Stimulated activated CD8-positive, alpha-beta memory T cell treated with anti-CD3 and anti-CD28 coated beads, Interleukin-15, amount 100 ng/mL, for 24 hours (primary cell): ENCODE data around the gene SMIM38.

ENCODE experiments used
- DNase-seq: peaks from one replicate; pipeline ENCODE4 v3.0.0-alpha.2; 2020; ENCODE audit warnings: low read depth

SMIM38 gene

GRCh38 chr11:69155302-69156234 is at the start of gene SMIM38:
TSS of gene SMIM38 (plus strand) at chr11:69155935. CDS start at chr11:69157847, 1,912 bp downstream.
- DNase-seq: no peak

DNA sequence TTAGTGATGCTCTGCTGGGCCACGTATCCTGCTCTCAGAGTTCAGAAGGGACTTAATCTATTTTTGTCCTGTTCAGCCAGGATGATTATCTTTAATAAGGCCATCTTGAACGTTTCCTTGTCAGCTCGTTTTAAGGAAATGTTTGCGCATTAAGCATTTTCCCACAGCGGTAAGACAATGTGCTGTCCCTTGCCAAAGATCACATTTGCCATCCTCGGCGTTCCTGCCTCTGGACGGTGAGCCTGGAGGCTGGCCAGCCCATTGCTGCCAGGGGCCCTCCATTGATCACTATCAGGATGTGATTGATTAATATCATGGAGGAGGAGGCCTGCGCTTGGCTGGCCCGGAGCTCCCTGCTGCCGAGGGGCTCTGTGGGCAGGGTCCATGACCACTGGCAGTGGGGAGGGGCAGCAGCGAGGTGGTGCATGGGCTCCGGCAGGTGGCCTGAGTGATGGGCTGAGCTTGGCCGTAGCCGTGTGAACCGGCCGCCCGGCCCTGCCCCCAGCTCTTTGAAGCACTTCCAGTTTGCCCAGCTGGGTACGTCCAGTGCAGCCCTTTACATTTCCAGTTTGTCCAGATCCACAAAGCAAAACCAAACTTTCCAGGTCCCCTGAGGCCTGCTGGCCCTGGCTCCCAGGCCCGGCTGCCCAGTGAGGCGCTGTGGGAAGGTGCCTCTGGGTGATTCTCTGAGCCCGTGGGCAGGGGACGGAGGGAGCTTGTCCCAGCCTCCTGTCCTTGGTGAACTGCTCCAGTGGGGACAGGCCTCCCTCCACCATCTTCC is 49.5 kb upstream of the SMIM38 start:
- DNase-seq: no peak

DNA sequence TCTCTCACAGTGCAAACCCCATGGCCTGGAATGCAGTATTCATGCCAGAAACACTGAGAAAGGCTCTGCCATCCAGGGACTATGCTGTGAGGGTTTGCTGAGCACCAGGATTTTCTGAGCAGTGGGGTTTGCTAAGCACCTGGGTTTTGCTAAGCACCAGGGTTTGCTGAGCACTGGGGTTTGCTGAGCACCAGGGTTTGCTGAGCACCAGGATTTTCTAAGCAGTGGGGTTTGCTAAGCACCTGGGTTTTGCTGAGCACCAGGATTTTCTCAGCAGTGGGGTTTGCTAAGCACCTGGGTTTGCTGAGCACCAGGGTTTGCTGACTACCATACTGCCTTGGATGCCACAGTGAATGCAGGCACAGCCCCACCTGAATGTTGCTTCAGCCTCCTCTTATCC is 48.3 kb upstream of the SMIM38 start:
- DNase-seq: no peak

GRCh38 chr11:69108030-69108429 is 47.7 kb upstream of the SMIM38 start:
- no peak for DNase-seq

DNA sequence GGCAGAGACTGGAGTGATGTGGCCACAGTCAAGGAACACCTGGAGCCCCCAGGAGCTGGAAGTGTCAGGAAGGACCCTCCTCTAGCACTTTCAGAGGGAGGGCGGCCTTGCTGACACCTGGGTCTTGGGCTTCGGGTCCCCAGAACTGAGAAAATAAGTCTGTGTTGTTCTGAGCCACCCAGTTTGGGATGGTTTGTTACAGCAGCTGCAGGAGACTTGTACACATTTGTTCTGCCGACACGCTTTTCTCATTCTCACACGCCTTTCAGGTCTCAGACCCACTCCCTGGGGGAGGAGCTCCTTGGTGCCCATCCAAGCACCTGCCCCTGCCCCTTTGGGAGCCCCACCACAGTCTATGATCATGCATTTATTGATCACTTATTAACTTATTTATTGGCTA is 47.2 kb upstream of the SMIM38 start:
- DNase-seq: no peak

GRCh38 chr11:69109101-69109500 is 46.6 kb upstream of the SMIM38 start:
- no peak for DNase-seq

- DNase-seq: no peak
These were observed 45.3 kb upstream of the SMIM38 start for GRCh38 chr11:69110451-69110850.

DNA sequence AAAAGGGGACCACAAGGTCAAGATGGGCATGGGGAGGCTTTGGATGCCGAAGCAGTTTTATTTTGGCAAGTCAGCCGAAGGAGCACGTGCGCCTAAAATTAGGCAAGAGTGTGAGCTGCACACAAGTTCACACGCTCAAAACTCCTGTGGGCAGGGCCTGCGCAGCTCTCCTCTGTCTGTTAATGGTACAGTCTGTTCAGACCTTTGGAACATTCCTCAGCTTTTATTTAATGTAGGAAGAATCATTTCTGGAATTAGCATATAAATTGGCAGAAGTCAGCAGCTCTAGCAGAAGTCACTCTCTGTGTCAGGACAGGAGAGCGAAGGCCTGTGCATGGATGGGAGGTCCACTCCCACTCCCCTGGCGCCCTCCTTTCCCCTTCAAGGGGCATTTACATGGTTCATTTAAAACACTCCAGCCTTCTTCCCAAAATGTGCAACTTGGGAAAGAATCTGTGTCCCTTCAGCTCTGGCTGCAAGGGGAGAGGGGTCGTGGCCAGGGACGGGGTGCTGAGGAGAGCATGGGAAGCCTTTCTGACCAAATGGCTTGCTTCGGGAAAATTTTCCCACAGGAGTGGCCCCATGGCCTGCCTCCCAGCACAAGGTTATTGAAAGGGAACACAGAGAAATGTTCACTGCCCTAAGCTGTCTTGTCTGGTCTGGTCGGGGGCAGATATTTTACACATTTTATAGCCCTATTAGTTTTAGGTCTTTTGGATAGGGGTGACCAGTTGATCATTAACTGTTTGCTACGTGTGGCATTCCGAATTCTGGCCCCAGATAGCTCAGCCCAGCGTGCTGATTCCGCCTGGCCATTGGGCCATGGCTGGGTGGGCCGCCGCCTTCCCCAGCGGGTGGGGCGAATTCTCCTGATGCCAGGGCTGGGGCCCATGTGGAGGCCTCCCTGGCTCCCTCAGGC is 43.9 kb upstream of the SMIM38 start:
- no peak for DNase-seq

DNA sequence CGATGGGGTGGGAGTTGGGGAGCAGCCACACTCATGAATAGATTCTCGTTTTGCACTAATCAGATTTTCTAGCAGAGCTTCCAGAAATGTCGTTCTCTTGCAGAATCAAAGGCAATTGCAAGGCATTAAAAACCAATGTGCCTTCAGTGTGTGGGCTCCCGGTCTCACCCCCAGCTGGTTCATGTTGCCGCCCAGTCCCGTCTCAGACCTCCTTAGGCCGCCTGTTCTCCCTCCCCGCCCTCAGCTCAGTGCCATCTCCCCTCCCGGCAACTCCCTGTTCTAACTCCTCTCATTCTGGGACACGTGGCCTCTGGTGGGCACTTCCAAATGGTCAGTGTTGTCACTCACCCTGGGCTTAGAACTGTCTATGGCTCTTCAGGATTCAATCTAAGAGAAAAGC is 42.5 kb upstream of the SMIM38 start:
- no peak for DNase-seq

DNA sequence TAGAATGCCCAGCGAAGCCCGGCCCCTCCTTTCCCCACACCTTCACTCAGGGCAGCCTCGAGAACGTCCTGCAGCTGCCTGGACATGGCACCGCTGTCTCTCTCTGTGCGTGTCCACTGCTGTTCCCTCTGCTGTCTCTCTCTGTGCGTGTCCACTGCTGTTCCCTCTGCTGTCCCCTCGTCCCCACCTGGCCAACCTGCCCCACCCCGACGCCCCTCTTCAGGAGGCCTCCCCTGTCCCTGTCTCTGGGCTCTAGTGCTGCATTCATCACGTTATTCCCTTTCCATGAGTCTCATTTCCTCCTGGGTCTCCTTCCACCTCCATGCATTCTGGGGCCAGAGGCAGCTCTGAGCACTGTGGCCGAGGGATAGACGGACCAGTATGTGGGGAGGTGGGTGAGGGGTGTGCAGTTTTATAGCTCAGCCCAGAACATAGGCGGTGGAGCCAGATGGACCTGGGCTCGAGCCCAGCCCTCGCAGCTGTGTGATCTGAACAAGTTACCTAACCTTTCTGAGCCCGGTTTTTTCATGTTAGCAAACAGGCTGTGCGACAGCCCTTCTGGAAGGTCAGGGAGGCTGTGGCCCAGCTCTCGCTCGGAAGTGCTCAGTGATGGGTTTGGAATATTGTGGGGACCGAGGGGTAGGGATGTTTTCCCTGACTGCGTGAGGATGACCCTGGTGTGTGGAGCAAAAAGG is 41.9 kb upstream of the SMIM38 start:
- no peak for DNase-seq

DNA sequence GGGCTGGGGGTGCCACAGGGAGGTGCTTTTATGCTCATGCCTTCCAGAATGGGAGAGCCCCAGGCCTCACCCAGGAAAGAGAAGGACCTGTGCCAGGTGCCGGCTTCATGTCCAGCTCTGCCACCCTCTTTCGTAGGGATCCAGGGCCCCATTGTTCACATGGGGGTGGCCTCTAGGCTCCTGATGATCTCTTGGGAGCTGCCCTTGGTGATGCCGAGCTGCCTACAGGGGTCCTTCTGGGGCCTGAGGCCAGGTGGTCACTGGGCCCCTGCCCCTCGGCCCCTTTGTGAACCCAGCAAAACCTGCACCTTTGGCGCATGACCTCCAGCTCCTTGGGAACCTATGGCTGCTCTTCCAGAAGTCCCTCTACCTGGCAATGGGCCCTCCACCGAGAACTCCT is 41.4 kb upstream of the SMIM38 start:
- no peak for DNase-seq

GRCh38 chr11:69114811-69115523 is 40.8 kb upstream of the SMIM38 start:
- DNase-seq: no peak

GRCh38 chr11:69115586-69116560 is 39.9 kb upstream of the SMIM38 start:
- DNase-seq: no peak

- DNase-seq: no peak
These were observed 39.1 kb upstream of the SMIM38 start for GRCh38 chr11:69116671-69117070.

DNA sequence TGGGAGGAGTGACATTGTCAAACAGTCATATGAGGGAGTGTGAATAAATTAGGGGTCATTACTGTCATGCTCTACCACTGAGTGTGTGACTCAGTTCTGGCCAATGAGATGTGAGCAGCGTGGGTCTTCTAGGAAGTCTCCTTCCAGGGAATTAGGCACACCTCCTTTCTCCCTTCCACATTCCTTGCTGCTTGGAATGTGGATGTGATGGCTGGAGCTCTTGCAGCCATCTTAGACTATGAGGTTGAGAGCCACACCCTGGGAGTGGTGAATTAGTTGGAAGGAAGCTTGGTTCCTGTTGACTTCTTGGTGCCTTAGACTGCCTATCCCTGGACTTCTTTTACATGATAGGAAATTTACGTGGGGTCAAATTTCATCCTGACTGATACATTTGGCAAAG is 36.5 kb upstream of the SMIM38 start:
- DNase-seq: no peak

DNA sequence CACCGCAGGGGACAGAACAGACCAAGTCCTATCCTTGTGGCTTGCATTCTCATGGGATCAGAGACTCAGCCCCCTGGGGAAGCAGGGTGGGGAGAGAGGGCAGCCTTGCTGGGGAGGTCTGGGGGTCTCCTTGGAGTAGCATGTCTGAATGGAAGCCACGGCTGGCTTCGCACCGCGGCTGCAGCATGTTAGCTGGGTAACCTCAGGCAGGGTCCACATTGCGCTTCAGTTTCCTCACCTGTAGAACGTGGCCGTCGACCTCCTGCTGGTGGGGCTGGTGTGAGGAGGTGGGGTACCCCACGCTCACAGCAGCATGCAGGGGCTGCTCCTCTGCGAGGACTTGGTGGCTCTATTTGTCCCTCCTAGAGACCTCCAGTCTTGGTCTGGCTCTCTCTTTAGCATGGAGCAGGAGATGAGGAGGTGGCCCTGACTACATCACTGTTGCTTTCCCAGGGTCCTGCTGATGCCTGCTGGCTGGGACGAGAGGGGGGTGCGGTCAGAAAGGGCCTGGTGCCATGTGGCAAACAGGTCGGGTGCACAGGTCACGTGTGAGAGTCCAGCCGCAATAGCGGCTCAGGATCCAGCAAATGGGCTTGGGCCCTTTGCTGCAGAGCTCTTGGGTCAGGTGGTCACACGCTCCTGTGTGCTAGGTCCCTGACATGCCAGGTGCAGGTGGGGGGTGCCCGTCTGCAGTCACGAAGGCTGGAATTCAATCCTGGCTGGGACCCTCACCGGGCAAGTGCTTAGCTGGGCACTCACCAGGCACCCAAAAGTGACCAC is 35.4 kb upstream of the SMIM38 start:
- no peak for DNase-seq

DNA sequence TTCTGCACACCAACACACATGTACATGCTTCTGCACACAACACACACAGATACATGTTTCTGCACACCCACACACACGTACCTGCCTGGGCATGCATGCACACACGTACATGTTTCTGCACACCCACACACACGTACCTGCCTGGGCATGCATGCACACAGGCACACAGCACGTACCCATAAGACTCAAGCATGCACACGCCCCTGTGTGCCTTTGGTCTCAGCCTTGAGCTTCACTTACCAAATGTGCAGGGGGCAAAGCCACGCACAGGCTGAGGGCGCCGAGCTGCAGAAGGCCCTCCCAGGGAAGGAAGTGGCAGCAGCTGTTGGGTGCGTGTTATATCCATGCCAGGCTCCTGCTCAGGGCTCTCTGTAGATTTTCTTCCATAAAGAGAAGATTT is 34.7 kb upstream of the SMIM38 start:
- no peak for DNase-seq

DNA sequence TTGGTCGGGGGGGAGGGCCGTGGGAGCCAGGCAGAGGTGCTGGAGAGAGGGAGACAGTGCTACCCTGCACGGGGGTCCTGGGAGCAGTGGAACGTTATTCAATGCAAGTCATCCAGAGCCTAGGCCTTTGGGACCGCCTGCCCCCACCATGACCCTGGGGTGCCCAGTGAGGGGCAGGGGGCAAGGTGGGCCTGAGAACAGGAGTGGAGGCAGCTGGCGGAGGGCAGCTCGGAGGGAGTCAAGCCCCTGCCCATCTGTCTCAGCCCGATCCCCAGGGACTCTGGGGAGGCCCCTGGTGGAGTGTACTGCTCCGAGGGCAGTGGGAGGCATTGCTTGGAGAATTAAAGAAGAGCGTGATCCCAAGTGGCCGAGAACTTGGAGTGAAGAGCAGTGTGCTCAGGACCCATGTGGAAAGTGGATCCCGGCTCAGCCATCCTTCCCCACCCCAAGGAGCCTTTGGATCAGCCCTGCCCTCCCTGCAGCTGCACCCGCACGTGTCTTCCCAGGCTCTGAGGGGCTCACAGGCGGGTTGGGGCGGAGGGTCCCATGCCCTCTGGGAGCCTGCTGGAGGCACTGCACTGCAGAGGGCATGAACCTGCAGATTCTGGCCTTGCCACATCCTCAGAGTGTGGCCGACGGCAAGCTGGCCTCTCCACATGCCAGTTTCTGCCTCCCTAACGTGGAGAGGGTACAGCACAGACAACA is 34.0 kb upstream of the SMIM38 start:
- DNase-seq: no peak
